ENCODE data around the gene TRAPPC6A. TPM values are rescaled to one million over a fixed set of nuclear protein-coding genes. Genes with fewer than 3 reads are reported as not detected.

The TRAPPC6A gene
- total and polyA plus RNA-seq, 2 of the 13 experiments (the other 11 are each of a cell fraction or from before 2014, with no cell fraction given) = 6.5 to 21.0 TPM

- TF ChIP-seq, protein P1, sequence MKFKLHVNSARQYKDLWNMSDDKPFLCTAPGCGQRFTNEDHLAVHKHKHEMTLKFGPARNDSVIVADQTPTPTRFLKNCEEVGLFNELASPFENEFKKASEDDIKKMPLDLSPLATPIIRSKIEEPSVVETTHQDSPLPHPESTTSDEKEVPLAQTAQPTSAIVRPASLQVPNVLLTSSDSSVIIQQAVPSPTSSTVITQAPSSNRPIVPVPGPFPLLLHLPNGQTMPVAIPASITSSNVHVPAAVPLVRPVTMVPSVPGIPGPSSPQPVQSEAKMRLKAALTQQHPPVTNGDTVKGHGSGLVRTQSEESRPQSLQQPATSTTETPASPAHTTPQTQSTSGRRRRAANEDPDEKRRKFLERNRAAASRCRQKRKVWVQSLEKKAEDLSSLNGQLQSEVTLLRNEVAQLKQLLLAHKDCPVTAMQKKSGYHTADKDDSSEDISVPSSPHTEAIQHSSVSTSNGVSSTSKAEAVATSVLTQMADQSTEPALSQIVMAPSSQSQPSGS (CRISPR knock-in tag; IDR thresholded peaks at IDR 0.05) = 0 out of 2 replicates have a peak, but pooled peaks have one; percentile 17
- TF ChIP-seq ERF (CRISPR knock-in tag; IDR thresholded peaks at IDR 0.05) (0 out of 2 replicates have a peak, but pooled peaks have one; percentile 32), STAG1 (CRISPR knock-in tag; IDR thresholded peaks at IDR 0.05) (peak; percentile 97), ZNF317 (CRISPR knock-in tag; IDR thresholded peaks at IDR 0.05) (no peak), CTCF (CRISPR knock-in tag; IDR thresholded peaks at IDR 0.05) (peak; percentile 89)
Measured at GRCh38 chr19:45200568-45200967, 22.5 kb upstream of the TRAPPC6A start (continued).

GRCh38 chr19:45195764-45196163 is 17.7 kb upstream of the TRAPPC6A start:
- BruUV-seq (replicated peaks) = no TSS peak
- POLR2A ChIA-PET = no interaction called here
- H3K27me3 ChIP-seq (ENCODE audit: control insufficient read depth in 1 of 2, insufficient read depth in 2 of 2, low read length in 2 of 2) = peaks cover 1 to 16% of the 10 kb centered on the region in 2 experiments; a peak in 3 of 5 replicates
- CTCF ChIA-PET (ENCODE audit: low intra/inter-chr PET ratio, low total read pairs) = no interaction called here
- no peaks in the 10 kb centered on the region for H3K9me3 ChIP-seq (ENCODE audit: low read length)
- no peak overlapping the region for H3K27ac ChIP-seq (ENCODE audit: extremely low read length, insufficient read depth, low read length)
- H2AFZ ChIP-seq (ENCODE audit: low read length) = no peak overlapping the region
- no peaks in the 10 kb centered on the region for H3K36me3 ChIP-seq (replicated peaks in 1 of 2; ENCODE audit: control insufficient read depth in 1 of 2, insufficient read depth in 2 of 2, low read length in 2 of 2)
- in situ Hi-C loops (cut with HindIII; ENCODE audit: extremely low pct_ligation_motif_present, low pct_unique_long_range_greater_than_20kb) (no loop called here), intact Hi-C loops (cut with micrococcal nuclease; ENCODE audit: unreplicated experiment) (no loop called here)
- no peak for FAIRE-seq
- peak; percentile 14; the same call in 1 of the 2 replicates for TF ChIP-seq SOX5 (CRISPR knock-in tag; IDR thresholded peaks at IDR 0.05; ENCODE audit: borderline replicate concordance)
- TF ChIP-seq, protein P2, sequence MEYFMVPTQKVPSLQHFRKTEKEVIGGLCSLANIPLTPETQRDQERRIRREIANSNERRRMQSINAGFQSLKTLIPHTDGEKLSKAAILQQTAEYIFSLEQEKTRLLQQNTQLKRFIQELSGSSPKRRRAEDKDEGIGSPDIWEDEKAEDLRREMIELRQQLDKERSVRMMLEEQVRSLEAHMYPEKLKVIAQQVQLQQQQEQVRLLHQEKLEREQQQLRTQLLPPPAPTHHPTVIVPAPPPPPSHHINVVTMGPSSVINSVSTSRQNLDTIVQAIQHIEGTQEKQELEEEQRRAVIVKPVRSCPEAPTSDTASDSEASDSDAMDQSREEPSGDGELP (IDR thresholded peaks at IDR 0.05; ENCODE audit: borderline replicate concordance, low read depth) = peak; percentile 56; the same call in 1 of the 2 replicates
- TF ChIP-seq FOSL2 (CRISPR knock-in tag; IDR thresholded peaks at IDR 0.05) = peak; percentile 56; the same call in 1 of the 2 replicates
- TF ChIP-seq CCAR2 (optimal IDR thresholded peaks at IDR 0.05; ENCODE audit: low read depth, low read length) = no peak
- 22% methylated on average over 6 of the region's 6 CpGs for WGBS (ENCODE audit: low lambda C conversion rate)
- DNase-seq (ENCODE audit: low spot score) = no peak
- no peak overlapping the region for H3K4me2 ChIP-seq (ENCODE audit: low read depth, low read length)
- 0 out of 2 replicates have a peak, but pooled peaks cover 7% of the 10 kb centered on the region for H3K4me1 ChIP-seq (ENCODE audit: insufficient read depth, low read length)
- H3K4me3 ChIP-seq (replicated peaks in 1 of 3; ENCODE audit: insufficient read depth in 1 of 3, low read depth in 2 of 3, low read length in 3 of 3) = no peak overlapping the region
- ATAC-seq = no peak
- H3K79me2 ChIP-seq (ENCODE audit: insufficient read depth, low read length) = no peaks in the 10 kb centered on the region
- no peaks in the 10 kb centered on the region for H4K20me1 ChIP-seq (ENCODE audit: insufficient read depth, low read length)
- no peak overlapping the region for H3K9ac ChIP-seq (ENCODE audit: insufficient read depth, low read depth, low read length)

All from HepG2 (cell line).